Activated CD8-positive, alpha-beta T cell treated with anti-CD3 and anti-CD28 coated beads, Interleukin-2, amount 10 ng/mL, durations not matched to agents 7 days and 5 days (primary cell): Measurements from ENCODE around the gene NECAB2. TPM values are rescaled to one million over a fixed set of nuclear protein-coding genes. Genes with fewer than 3 reads are reported as not detected.

ENCODE experiments used
- ATAC-seq: fragments of 150-1000 bp; cut with Tn5 transposase; one replicate; pipeline ENCODE4 v1.10.0; 2021; ENCODE audit warnings: moderate library complexity
- CTCF ChIA-PET: fragments of 350-600 bp; sonication (Branson Sonifier 250); formaldehyde crosslinking; loops from one replicate; lab custom pipeline; 2021; ENCODE audit warnings: antibody characterized with exemption; lab: Charles Lee
- POLR2A ChIA-PET: fragments of 350-600 bp; sonication (Branson Sonifier 250); formaldehyde crosslinking; loops from one replicate; lab custom pipeline; 2021; ENCODE audit warnings: antibody characterized with exemption; lab: Charles Lee
- DNase-seq: peaks from one replicate; pipeline ENCODE4 v3.0.0-alpha.2; 2020
- H3K27ac Mint-ChIP-seq: one replicate; pipeline ENCODE4 v1.8.0; 2021; ENCODE audit warnings: mild to moderate bottlenecking, mixed read lengths
- H3K27me3 Mint-ChIP-seq: one replicate; pipeline ENCODE4 v1.8.0; 2021; ENCODE audit warnings: low read depth, mixed read lengths
- H3K36me3 Mint-ChIP-seq: one replicate; pipeline ENCODE4 v1.8.0; 2021; ENCODE audit warnings: low read depth, mixed read lengths
- H3K4me1 Mint-ChIP-seq: one replicate; pipeline ENCODE4 v1.8.0; 2021; ENCODE audit warnings: low read depth, mixed read lengths
- H3K4me3 Mint-ChIP-seq: one replicate; pipeline ENCODE4 v1.8.0; 2021; ENCODE audit warnings: mild to moderate bottlenecking, mixed read lengths
- H3K9me3 Mint-ChIP-seq: one replicate; pipeline ENCODE4 v1.8.0; 2022; ENCODE audit warnings: mixed read lengths; ENCODE audit not compliant: insufficient read depth
- total RNA-seq, 2 experiments: library from RNA; stranded (reverse); gene quantifications; one replicate each; pipeline ENCODE4 v1.2.3, GENCODE V29; 2021

The NECAB2 gene
- total RNA-seq, 2 experiments from 2014 or later = not detected

GRCh38 chr16:83981799-83982198 lies 13.8 kb downstream of the NECAB2 start:
- Mint-ChIP-seq H3K9me3 (no peaks in the 10 kb centered on the region), H3K27me3 (peaks cover 3% of the 10 kb centered on the region), H3K36me3 (no peaks in the 10 kb centered on the region), H3K27ac (no peak overlapping the region), H3K4me3 (no peak overlapping the region), H3K4me1 (no peaks in the 10 kb centered on the region)
- ATAC-seq = no peak
- ChIA-PET CTCF (no interaction called here), POLR2A (no interaction called here)
- DNase-seq = no peak

GRCh38 chr16:83983491-83983890 lies 15.4 kb downstream of the NECAB2 start:
- H3K4me1 Mint-ChIP-seq = no peaks in the 10 kb centered on the region

DNA sequence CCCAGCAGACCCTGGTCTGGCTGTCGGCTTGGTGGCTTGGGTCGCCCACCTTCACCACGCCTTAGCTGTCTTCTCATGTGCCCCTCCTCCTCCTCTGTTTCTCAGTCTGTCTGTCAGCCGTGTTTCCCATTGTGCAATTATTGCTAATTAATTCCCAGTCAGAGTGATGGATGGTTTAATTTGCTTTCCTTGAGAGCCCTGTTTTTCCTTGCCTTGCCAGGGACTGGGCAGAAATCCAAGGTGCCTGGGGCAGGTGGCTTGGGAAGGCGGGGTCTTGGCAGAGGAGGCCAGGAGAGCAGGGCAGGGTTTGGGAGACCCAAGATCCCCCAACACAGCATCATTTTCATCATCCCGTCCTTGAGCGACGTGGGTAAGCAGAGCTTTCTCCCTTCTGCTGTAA lies 21.3 kb downstream of the NECAB2 start:
- DNase-seq (no peak), ATAC-seq (no peak)
- CTCF ChIA-PET = no interaction called here
- H3K4me1 Mint-ChIP-seq = peaks cover 4% of the 10 kb centered on the region
- H3K27me3 Mint-ChIP-seq = peaks cover 33% of the 10 kb centered on the region
- peaks cover 2% of the 10 kb centered on the region for H3K36me3 Mint-ChIP-seq
- H3K27ac Mint-ChIP-seq = no peak overlapping the region
- H3K4me3 Mint-ChIP-seq = no peak overlapping the region
- POLR2A ChIA-PET = interaction anchor here (1.2 kb wide), 1 partner anchor 18 kb away, joined by 3 read pairs; no protein-coding TSS in a partner anchor
- no peaks in the 10 kb centered on the region for H3K9me3 Mint-ChIP-seq

More at GRCh38 chr16:83983491-83983890, 15.4 kb downstream of the NECAB2 start:
- Mint-ChIP-seq H3K27me3 (peaks cover 8% of the 10 kb centered on the region), H3K36me3 (no peaks in the 10 kb centered on the region), H3K27ac (no peak overlapping the region), H3K9me3 (no peaks in the 10 kb centered on the region), H3K4me3 (no peak overlapping the region)
- ATAC-seq (no peak), DNase-seq (no peak)
- POLR2A ChIA-PET = no interaction called here
- CTCF ChIA-PET = no interaction called here

- Mint-ChIP-seq H3K9me3 (no peaks in the 10 kb centered on the region), H3K27me3 (peaks cover 44% of the 10 kb centered on the region), H3K36me3 (peaks cover 2% of the 10 kb centered on the region), H3K4me3 (no peak overlapping the region), H3K27ac (no peak overlapping the region), H3K4me1 (peaks cover 6% of the 10 kb centered on the region)
- ATAC-seq (no peak), DNase-seq (no peak)
- POLR2A ChIA-PET = no interaction called here
- CTCF ChIA-PET = no interaction called here
Observed at GRCh38 chr16:83990492-83990891, 22.4 kb downstream of the NECAB2 start.

DNA sequence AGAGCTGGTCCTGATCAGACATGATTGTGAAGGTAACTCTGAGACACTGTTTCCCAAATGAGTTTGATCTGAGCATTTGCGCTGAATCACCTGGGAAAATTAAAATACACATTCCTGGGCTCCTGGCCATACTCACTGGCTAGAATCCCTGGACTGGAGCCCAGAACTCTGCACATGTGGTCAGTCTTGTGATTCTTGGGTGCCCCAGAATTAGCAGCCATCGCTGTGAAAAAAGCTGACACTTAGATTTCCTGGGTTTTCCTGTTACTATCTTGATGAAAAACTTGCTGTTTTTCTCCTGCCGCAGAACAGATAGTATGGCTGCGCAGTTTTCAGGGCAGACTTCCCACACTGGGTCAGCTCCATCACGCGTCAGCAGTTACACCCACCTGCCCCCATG lies 24.6 kb downstream of the NECAB2 start:
- ATAC-seq = no peak
- no peak for DNase-seq
- no peak overlapping the region for H3K27ac Mint-ChIP-seq
- CTCF ChIA-PET = no interaction called here
- peaks cover 2% of the 10 kb centered on the region for H3K36me3 Mint-ChIP-seq
- H3K4me3 Mint-ChIP-seq = no peak overlapping the region
- no peaks in the 10 kb centered on the region for H3K9me3 Mint-ChIP-seq
- POLR2A ChIA-PET = no interaction called here
- peaks cover 8% of the 10 kb centered on the region for H3K4me1 Mint-ChIP-seq
- peaks cover 47% of the 10 kb centered on the region for H3K27me3 Mint-ChIP-seq

DNA sequence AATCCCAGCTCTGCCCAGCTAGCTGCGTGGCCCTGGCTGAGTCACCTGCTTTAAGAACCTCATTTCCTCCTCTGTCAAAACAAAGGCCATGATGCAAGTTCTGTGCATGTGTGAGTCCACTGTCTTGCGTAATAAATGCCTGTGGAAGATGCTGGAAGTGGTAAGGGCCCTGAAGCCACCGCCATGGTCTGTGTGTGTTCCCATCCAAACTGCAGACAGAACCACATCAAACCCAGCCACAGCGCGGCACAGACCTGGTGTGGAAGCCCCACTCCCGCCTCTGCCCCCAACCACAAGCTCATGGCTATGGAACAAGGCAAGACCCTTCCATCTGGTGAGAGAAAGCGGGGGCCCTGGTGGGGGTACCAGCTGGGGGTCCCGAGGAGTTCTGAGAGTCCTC lies 26.0 kb downstream of the NECAB2 start:
- no peak overlapping the region for H3K4me3 Mint-ChIP-seq
- no peak overlapping the region for H3K27ac Mint-ChIP-seq
- ATAC-seq = peak; percentile 42
- ChIA-PET CTCF (no interaction called here), POLR2A (no interaction called here)
- H3K36me3 Mint-ChIP-seq = peaks cover 2% of the 10 kb centered on the region
- peaks cover 37% of the 10 kb centered on the region for H3K27me3 Mint-ChIP-seq
- DNase-seq = peak; percentile 25
- H3K9me3 Mint-ChIP-seq = no peaks in the 10 kb centered on the region
- H3K4me1 Mint-ChIP-seq = peaks cover 8% of the 10 kb centered on the region

GRCh38 chr16:83994703-83995102 lies 26.7 kb downstream of the NECAB2 start:
- ATAC-seq = no peak
- H3K4me1 Mint-ChIP-seq = peaks cover 8% of the 10 kb centered on the region
- peak overlapping the region; percentile 28 for H3K27ac Mint-ChIP-seq

GRCh38 chr16:83995754-83996153 lies 27.7 kb downstream of the NECAB2 start:
- no peaks in the 10 kb centered on the region for H3K9me3 Mint-ChIP-seq
- peaks cover 8% of the 10 kb centered on the region for H3K4me1 Mint-ChIP-seq
- peaks cover 28% of the 10 kb centered on the region for H3K27me3 Mint-ChIP-seq
- ChIA-PET POLR2A (no interaction called here), CTCF (interaction anchor here (0.6 kb wide), 1 partner anchor 89 kb away, joined by 4 read pairs; no protein-coding TSS in a partner anchor)
- DNase-seq (peak; percentile 26), ATAC-seq (peak; percentile 71)
- H3K4me3 Mint-ChIP-seq = no peak overlapping the region
- H3K36me3 Mint-ChIP-seq = peaks cover 2% of the 10 kb centered on the region
- no peak overlapping the region for H3K27ac Mint-ChIP-seq

More at GRCh38 chr16:83994703-83995102, 26.7 kb downstream of the NECAB2 start:
- ChIA-PET CTCF (no interaction called here), POLR2A (no interaction called here)
- no peaks in the 10 kb centered on the region for H3K9me3 Mint-ChIP-seq
- peaks cover 33% of the 10 kb centered on the region for H3K27me3 Mint-ChIP-seq
- H3K4me3 Mint-ChIP-seq = no peak overlapping the region
- DNase-seq = no peak
- peaks cover 2% of the 10 kb centered on the region for H3K36me3 Mint-ChIP-seq

DNA sequence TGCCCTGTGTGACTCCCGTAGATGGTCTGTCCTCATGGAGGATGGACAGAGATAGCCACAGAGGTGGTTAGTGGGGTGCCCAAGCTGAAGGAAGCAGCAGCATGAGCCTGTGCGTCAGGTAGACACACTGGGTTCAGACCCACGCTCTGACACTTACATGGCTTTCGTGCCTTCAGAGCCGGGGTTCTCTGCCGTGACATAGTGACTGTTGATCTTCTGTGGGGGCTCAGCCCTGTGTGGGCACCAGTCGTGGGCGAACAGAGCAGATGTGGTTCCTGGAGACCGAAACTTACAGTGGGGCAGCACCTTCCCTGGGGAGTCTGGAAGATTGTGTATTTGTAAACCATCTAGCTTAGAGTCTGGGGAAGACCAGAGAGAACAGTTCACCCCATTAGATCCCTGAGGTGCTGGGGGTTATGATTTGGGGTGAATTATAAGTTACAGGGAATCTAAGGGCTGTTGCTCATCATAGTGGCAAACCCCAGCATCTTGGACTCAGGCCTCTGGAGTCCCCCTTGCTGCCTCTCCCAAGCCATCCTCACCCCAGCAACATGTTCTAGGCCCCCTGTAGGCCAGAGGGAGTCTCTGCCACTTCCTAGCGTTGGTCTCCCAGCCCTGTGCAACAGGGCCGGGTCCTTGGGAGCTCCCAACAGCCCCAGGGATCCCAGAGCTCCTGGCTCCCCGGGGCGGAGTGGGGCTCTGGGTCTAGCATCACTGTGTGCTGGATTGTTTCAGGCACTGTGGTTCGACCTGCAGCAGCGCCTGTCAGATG lies 28.6 kb downstream of the NECAB2 start:
- peaks cover 8% of the 10 kb centered on the region for H3K4me1 Mint-ChIP-seq
- ATAC-seq = no peak
- CTCF ChIA-PET = no interaction called here
- DNase-seq = no peak
- H3K9me3 Mint-ChIP-seq = no peaks in the 10 kb centered on the region
- no peak overlapping the region for H3K4me3 Mint-ChIP-seq
- H3K36me3 Mint-ChIP-seq = peaks cover 2% of the 10 kb centered on the region
- no peak overlapping the region for H3K27ac Mint-ChIP-seq
- POLR2A ChIA-PET = no interaction called here
- peaks cover 28% of the 10 kb centered on the region for H3K27me3 Mint-ChIP-seq

GRCh38 chr16:83998091-83998490 lies 30.0 kb downstream of the NECAB2 start:
- H3K4me1 Mint-ChIP-seq = peaks cover 8% of the 10 kb centered on the region
- no peaks in the 10 kb centered on the region for H3K9me3 Mint-ChIP-seq
- ChIA-PET CTCF (no interaction called here), POLR2A (no interaction called here)
- peaks cover 25% of the 10 kb centered on the region for H3K27me3 Mint-ChIP-seq
- no peak overlapping the region for H3K27ac Mint-ChIP-seq
- ATAC-seq (no peak), DNase-seq (no peak)
- H3K36me3 Mint-ChIP-seq = no peaks in the 10 kb centered on the region
- H3K4me3 Mint-ChIP-seq = no peak overlapping the region

- ATAC-seq = no peak
- H3K27me3 Mint-ChIP-seq = peaks cover 6% of the 10 kb centered on the region
- H3K27ac Mint-ChIP-seq = no peak overlapping the region
- ChIA-PET POLR2A (no interaction called here), CTCF (no interaction called here)
- no peaks in the 10 kb centered on the region for H3K9me3 Mint-ChIP-seq
- no peaks in the 10 kb centered on the region for H3K36me3 Mint-ChIP-seq
- no peaks in the 10 kb centered on the region for H3K4me1 Mint-ChIP-seq
- H3K4me3 Mint-ChIP-seq = no peak overlapping the region
- DNase-seq = no peak
Observed at GRCh38 chr16:84000989-84001642, 33.1 kb downstream of the NECAB2 start.

GRCh38 chr16:84001726-84002125 lies 33.7 kb downstream of the NECAB2 start:
- POLR2A ChIA-PET = no interaction called here
- no peak overlapping the region for H3K4me3 Mint-ChIP-seq
- H3K4me1 Mint-ChIP-seq = no peaks in the 10 kb centered on the region
- H3K36me3 Mint-ChIP-seq = no peaks in the 10 kb centered on the region
- H3K9me3 Mint-ChIP-seq = no peaks in the 10 kb centered on the region
- H3K27me3 Mint-ChIP-seq = peaks cover 2% of the 10 kb centered on the region
- H3K27ac Mint-ChIP-seq = no peak overlapping the region
- ATAC-seq = no peak
- DNase-seq = no peak
- CTCF ChIA-PET = no interaction called here
